ENCODE results near the gene KRTAP10-5. TPM values are rescaled to one million over a fixed set of nuclear protein-coding genes. Genes with fewer than 3 reads are reported as not detected.
A peak's percentile ranks its signal among the peaks of the same experiment; 100 is the strongest.
"Not testable (repeated sequence)": the region's sequence is repeated elsewhere in the genome, so short reads cannot be mapped to it uniquely, and the experiment has no call there.

The KRTAP10-5 gene
- total RNA-seq, 2 donors from 2014 or later: not detected

GRCh38 chr21:44599264-44600029 is 19.0 kb upstream of the KRTAP10-5 start:
- DNase-seq (ENCODE audit: low spot score in 2 of 2) (peak in 1 of 2 donors; percentile 28), ATAC-seq (no peak)
- H3K36me3 Mint-ChIP-seq: peaks cover 0 to 5% of the 10 kb centered on the region in 2 donors
- no peak overlapping the region for H3K27ac Mint-ChIP-seq
- H3K9me3 Mint-ChIP-seq: peaks cover 4 to 5% of the 10 kb centered on the region in 2 donors

GRCh38 chr21:44598061-44598460 is 17.7 kb upstream of the KRTAP10-5 start:
- ATAC-seq (no peak), DNase-seq (ENCODE audit: low spot score in 2 of 2) (no peak)
- H3K9me3 Mint-ChIP-seq: peaks cover 4 to 5% of the 10 kb centered on the region in 2 donors
- peak overlapping the region in 1 of 2 donors; percentile 33 for H3K27ac Mint-ChIP-seq
- H3K36me3 Mint-ChIP-seq: peaks cover 0 to 5% of the 10 kb centered on the region in 2 donors

- ATAC-seq (peak in 1 of 2 donors; percentile 33), DNase-seq (ENCODE audit: low spot score in 2 of 2) (peak in 1 of 2 donors; percentile 41)
- H3K27ac Mint-ChIP-seq: no peak overlapping the region
- peaks cover 4 to 5% of the 10 kb centered on the region in 2 donors for H3K9me3 Mint-ChIP-seq
- peaks cover 0 to 5% of the 10 kb centered on the region in 2 donors for H3K36me3 Mint-ChIP-seq
Observed at GRCh38 chr21:44596068-44596725, 15.8 kb upstream of the KRTAP10-5 start.

- Mint-ChIP-seq H3K27ac (no peak overlapping the region), H3K9me3 (peaks cover 4 to 5% of the 10 kb centered on the region in 2 donors)
- no peak for ATAC-seq
Observed at GRCh38 chr21:44595524-44595923, 15.1 kb upstream of the KRTAP10-5 start.

GRCh38 chr21:44594406-44594916 is 14.1 kb upstream of the KRTAP10-5 start:
- ATAC-seq (no peak), DNase-seq (ENCODE audit: low spot score in 2 of 2) (no peak)
- Mint-ChIP-seq H3K9me3 (peaks cover 4 to 5% of the 10 kb centered on the region in 2 donors), H3K27ac (peak overlapping the region in 1 of 2 donors; percentile 77), H3K36me3 (peaks cover 0 to 5% of the 10 kb centered on the region in 2 donors)

More at GRCh38 chr21:44595524-44595923, 15.1 kb upstream of the KRTAP10-5 start:
- no peak for DNase-seq (ENCODE audit: low spot score in 2 of 2)
- peaks cover 0 to 5% of the 10 kb centered on the region in 2 donors for H3K36me3 Mint-ChIP-seq

GRCh38 chr21:44593598-44594405 is 13.4 kb upstream of the KRTAP10-5 start:
- peaks cover 0 to 4% of the 10 kb centered on the region in 2 donors for H3K36me3 Mint-ChIP-seq
- DNase-seq (ENCODE audit: low spot score in 2 of 2): peak in 1 of 2 donors; percentile 35
- H3K27ac Mint-ChIP-seq: peak overlapping the region in 1 of 2 donors; percentile 77
- no peak for ATAC-seq
- peaks cover 4% of the 10 kb centered on the region in 2 donors for H3K9me3 Mint-ChIP-seq

GRCh38 chr21:44592446-44593311 is 12.3 kb upstream of the KRTAP10-5 start, which contains the start of gene KRTAP10-6:
KRTAP10-6 (minus strand) TSS chr21:44592505; CDS start chr21:44592484, 21 bp downstream.
- peak within 1 kb of the TSS in 1 of 2 donors; percentile 77 for H3K27ac Mint-ChIP-seq
- H3K9me3 Mint-ChIP-seq: no peaks in the 10 kb centered on the region
- ATAC-seq (no peak), DNase-seq (ENCODE audit: low spot score in 2 of 2) (peak in 1 of 2 donors; percentile 31)
- no peaks in the 10 kb centered on the region for H3K36me3 Mint-ChIP-seq

- not testable (repeated sequence) for H3K36me3 Mint-ChIP-seq; ATAC-seq; DNase-seq (ENCODE audit: low spot score in 2 of 2); H3K9me3 Mint-ChIP-seq; H3K27ac Mint-ChIP-seq
Observed at GRCh38 chr21:44591801-44592130, 11.4 kb upstream of the KRTAP10-5 start.

- H3K27ac Mint-ChIP-seq; H3K9me3 Mint-ChIP-seq; H3K36me3 Mint-ChIP-seq; ATAC-seq; DNase-seq (ENCODE audit: low spot score in 2 of 2): not testable (repeated sequence)
Observed at GRCh38 chr21:44590897-44591800, 10.7 kb upstream of the KRTAP10-5 start.

GRCh38 chr21:44590311-44590721 is 9.9 kb upstream of the KRTAP10-5 start:
- no peak overlapping the region for H3K27ac Mint-ChIP-seq
- peaks cover 0 to 5% of the 10 kb centered on the region in 2 donors for H3K36me3 Mint-ChIP-seq
- H3K9me3 Mint-ChIP-seq: no peaks in the 10 kb centered on the region
- ATAC-seq: no peak
- DNase-seq (ENCODE audit: low spot score in 2 of 2): no peak

GRCh38 chr21:44589586-44590305 is 9.3 kb upstream of the KRTAP10-5 start:
- no peak overlapping the region for H3K27ac Mint-ChIP-seq
- peaks cover 0 to 5% of the 10 kb centered on the region in 2 donors for H3K36me3 Mint-ChIP-seq
- no peak for DNase-seq (ENCODE audit: low spot score in 2 of 2)
- H3K9me3 Mint-ChIP-seq: no peaks in the 10 kb centered on the region
- no peak for ATAC-seq

- DNase-seq (ENCODE audit: low spot score in 2 of 2) (no peak), ATAC-seq (no peak)
- Mint-ChIP-seq H3K27ac (no peak overlapping the region), H3K9me3 (no peaks in the 10 kb centered on the region), H3K36me3 (peaks cover 0 to 5% of the 10 kb centered on the region in 2 donors)
Observed at GRCh38 chr21:44589094-44589493, 8.7 kb upstream of the KRTAP10-5 start.

GRCh38 chr21:44585892-44586291 is 5.5 kb upstream of the KRTAP10-5 start:
- Mint-ChIP-seq H3K27ac (no peak overlapping the region), H3K9me3 (peaks cover 4 to 17% of the 10 kb centered on the region in 2 donors), H3K36me3 (peaks cover 21 to 26% of the 10 kb centered on the region in 2 donors)
- ATAC-seq (no peak), DNase-seq (ENCODE audit: low spot score in 2 of 2) (no peak)

GRCh38 chr21:44583800-44584147 is 3.4 kb upstream of the KRTAP10-5 start:
- H3K9me3 Mint-ChIP-seq: peaks cover 4 to 19% of the 10 kb centered on the region in 2 donors
- H3K36me3 Mint-ChIP-seq: peaks cover 27 to 38% of the 10 kb centered on the region in 2 donors
- DNase-seq (ENCODE audit: low spot score in 2 of 2): peak in 1 of 2 donors; percentile 40
- ATAC-seq: peak; percentile 92 to 95
- no peak overlapping the region for H3K27ac Mint-ChIP-seq
